Panc1 (cell line): Measurements from ENCODE around the gene CDK19. TPM values are rescaled to one million over a fixed set of nuclear protein-coding genes. Genes with fewer than 3 reads are reported as not detected.

ENCODE experiments used
- ATAC-seq: fragments of 200-7000 bp; cut with Tn5 transposase; 2 replicates; pipeline ENCODE4 v1.9.1; 2020; ENCODE audit warnings: mild to moderate bottlenecking, moderate library complexity
- BruUV-seq: library from RNA; stranded (reverse); fragments of 400-500 nt; replicated peaks from 2 replicates; lab custom pipeline; 2021; lab: Mats Ljungman, UMichigan
- CTCF ChIA-PET: fragments of 300-600 bp; sonication (Branson Sonifier 250); formaldehyde crosslinking; loops from one replicate; lab custom pipeline; 2022; ENCODE audit warnings: antibody characterized with exemption; lab: Charles Lee
- POLR2A ChIA-PET: fragments of 300-600 bp; sonication (Branson Sonifier 250); formaldehyde crosslinking; loops from one replicate; lab custom pipeline; 2022; ENCODE audit warnings: antibody characterized with exemption; lab: Charles Lee
- DNase-seq: peaks from one replicate; pipeline ENCODE4 v3.0.0-alpha.2; 2010; ENCODE audit warnings: low read depth, low spot score
- H3K27ac ChIP-seq: 2 replicates; pipeline ENCODE4 v1.5.1; 2011; ENCODE audit warnings: mild to moderate bottlenecking, low read length, inconsistent platforms
- H3K27me3 ChIP-seq: fragments of 200-500 bp; sonication (Bioruptor generic); 2 replicates; pipeline ENCODE4 v1.6.0; 2014; ENCODE audit warnings: low read length, inconsistent platforms; ENCODE audit not compliant: control insufficient read depth, insufficient read depth
- H3K36me3 ChIP-seq: fragments of 200-500 bp; sonication (Bioruptor generic); 2 replicates; pipeline ENCODE4 v1.5.1; 2014; ENCODE audit warnings: inconsistent platforms, mild to moderate bottlenecking, low read length, moderate library complexity; ENCODE audit not compliant: control insufficient read depth, insufficient read depth
- H3K4me1 ChIP-seq: 2 replicates; pipeline ENCODE4 v1.5.1; 2011; ENCODE audit warnings: inconsistent platforms, mild to moderate bottlenecking, low read length, moderate library complexity; ENCODE audit not compliant: control insufficient read depth, insufficient read depth
- H3K4me3 ChIP-seq, 2 experiments: 2 replicates each; pipeline ENCODE4 v1.5.1; 2011 to 2012; ENCODE audit warnings: low read depth in 2 of 2, low read length in 2 of 2, mild to moderate bottlenecking in 2 of 2, inconsistent platforms in 1 of 2, moderate library complexity in 1 of 2
- H3K9me3 ChIP-seq: fragments of 200-500 bp; sonication (Bioruptor generic); 2 replicates; pipeline ENCODE4 v1.5.1; 2014; ENCODE audit warnings: low read depth, mild to moderate bottlenecking, inconsistent platforms, low read length, moderate library complexity; ENCODE audit not compliant: control insufficient read depth, insufficient read depth
- CTCF ChIP-seq: fragments of 450-650 bp; IDR thresholded peaks from 2 replicates; pipeline ENCODE4 v1.5.1; 2017; ENCODE audit warnings: mild to moderate bottlenecking
- POLR2AphosphoS5 ChIP-seq: IDR thresholded peaks from 2 replicates; pipeline ENCODE4 v1.6.1; 2012; ENCODE audit warnings: mild to moderate bottlenecking, low read depth, low read length, moderate library complexity
- REST ChIP-seq, 2 experiments: IDR thresholded peaks; 2 replicates each; pipeline ENCODE4 v1.6.1; 2011 to 2012; ENCODE audit warnings: low read depth in 2 of 2, control low read depth in 1 of 2, low read length in 1 of 2, mild to moderate bottlenecking in 1 of 2, moderate library complexity in 1 of 2; ENCODE audit not compliant: insufficient read depth in 1 of 2
- SIN3A ChIP-seq: IDR thresholded peaks from 2 replicates; pipeline ENCODE4 v1.6.1; 2012; ENCODE audit warnings: low read depth, mild to moderate bottlenecking, low read length, moderate library complexity, borderline replicate concordance; ENCODE audit not compliant: insufficient read depth
- TCF7L2 ChIP-seq: IDR thresholded peaks from 2 replicates; pipeline ENCODE4 v1.6.1; 2011; ENCODE audit warnings: mild to moderate bottlenecking, low read depth, low read length, inconsistent platforms
- in situ Hi-C: cut with HindIII; loops from 2 replicates; pipeline ENCODE4 v1.10.0; 2016; ENCODE audit warnings: low sequenced_read_pairs, low pct_unique_long_range_greater_than_20kb
- intact Hi-C: fragments of 100-400 bp; cut with micrococcal nuclease; formaldehyde crosslinking; loops from one replicate; pipeline ENCODE4 v1.10.0; 2022; ENCODE audit not compliant: unreplicated experiment
- total RNA-seq: library from RNA; stranded (reverse); gene quantifications from one replicate; pipeline ENCODE4 v1.2.1, GENCODE V29; 2021; ENCODE audit not compliant: unreplicated experiment

CDK19 gene
- total RNA-seq, 1 experiment from 2014 or later: 48.4 TPM

GRCh38 chr6:110795271-110795670, 20.0 kb downstream of the CDK19 start:
- no peaks in the 10 kb centered on the region for H3K9me3 ChIP-seq
- DNase-seq (no peak), ATAC-seq (no peak)
- intact Hi-C loops (no loop called here), in situ Hi-C loops (no loop called here)
- H3K4me3 ChIP-seq: no peak overlapping the region
- H3K36me3 ChIP-seq: no peaks in the 10 kb centered on the region
- CTCF ChIA-PET: no interaction called here
- no TSS peak for BruUV-seq
- no peak for TF ChIP-seq SIN3A
- no peak for TF ChIP-seq CTCF
- TF ChIP-seq POLR2AphosphoS5: no peak
- no peak for TF ChIP-seq TCF7L2
- no peak for TF ChIP-seq REST (IDR thresholded peaks at IDR 0.05; ENCODE audit: insufficient read depth in 1 of 2, low read depth in 2 of 2, low read length in 1 of 2)
- H3K27ac ChIP-seq: no peak overlapping the region
- H3K4me1 ChIP-seq: peaks cover 3% of the 10 kb centered on the region; the same call in 1 of the 2 replicates
- no peaks in the 10 kb centered on the region for H3K27me3 ChIP-seq
- POLR2A ChIA-PET: interaction anchor here (0.5 kb wide), 1 partner anchor 12 kb away, joined by 5 read pairs; no protein-coding TSS in a partner anchor

- Histone ChIP-seq H3K9me3 (peaks cover 3% of the 10 kb centered on the region; the same call in 1 of the 2 replicates), H3K4me3 (no peak overlapping the region), H3K27me3 (no peaks in the 10 kb centered on the region), H3K36me3 (no peaks in the 10 kb centered on the region), H3K4me1 (peaks cover 4% of the 10 kb centered on the region; the same call in 1 of the 2 replicates), H3K27ac (no peak overlapping the region)
- BruUV-seq: no TSS peak
- DNase-seq (no peak), ATAC-seq (no peak)
- intact Hi-C loops (no loop called here), in situ Hi-C loops (no loop called here)
- ChIA-PET CTCF (interaction anchor here (0.6 kb wide), 1 partner anchor 218 kb away, joined by 3 read pairs; no protein-coding TSS in a partner anchor), POLR2A (no interaction called here)
- TF ChIP-seq CTCF: no peak
- TF ChIP-seq SIN3A: no peak
- TF ChIP-seq TCF7L2: no peak
- no peak for TF ChIP-seq POLR2AphosphoS5
- no peak for TF ChIP-seq REST (IDR thresholded peaks at IDR 0.05; ENCODE audit: insufficient read depth in 1 of 2, low read depth in 2 of 2, low read length in 1 of 2)
Observed at GRCh38 chr6:110786696-110787095, 28.6 kb downstream of the CDK19 start.
